HepG2 (cell line): Measurements from ENCODE around the gene NAPG. TPM values are rescaled to one million over a fixed set of nuclear protein-coding genes. Genes with fewer than 3 reads are reported as not detected.

Experiments
- ARID5B ChIP-seq: IDR thresholded peaks from 2 replicates; pipeline ENCODE4 v1.4.0; 2020; ENCODE audit warnings: mild to moderate bottlenecking, missing genetic modification reagents
- ATF7 ChIP-seq, 2 experiments: fragments of 450-650 bp in 1 of 2; sonication (generic) in 1 of 2; formaldehyde crosslinking in 1 of 2; IDR thresholded peaks; 2 replicates each; pipeline versions ENCODE4 v1.4.0 to v1.6.1; 2016 to 2020; ENCODE audit warnings: antibody characterized with exemption in 1 of 2, mild to moderate bottlenecking in 1 of 2, missing genetic modification reagents in 1 of 2
- CREM ChIP-seq, 2 experiments: sonication (generic) in 1 of 2; formaldehyde crosslinking in 1 of 2; IDR thresholded peaks; 2 replicates each; pipeline versions ENCODE4 v1.4.0 to v1.6.1; 2016 to 2020; ENCODE audit warnings: antibody characterized with exemption in 1 of 2, mild to moderate bottlenecking in 1 of 2, missing genetic modification reagents in 1 of 2
- GTF2F1 ChIP-seq: fragments of 150-350 bp; IDR thresholded peaks from 2 replicates; pipeline ENCODE4 v1.6.1; 2014; ENCODE audit warnings: low read length
- MAFF ChIP-seq: IDR thresholded peaks from 2 replicates; pipeline ENCODE4 v1.6.1; 2011; ENCODE audit warnings: low read depth, low read length, improper control_type of control experiment
- NFIC ChIP-seq: IDR thresholded peaks from 2 replicates; pipeline ENCODE4 v1.6.1; 2012; ENCODE audit warnings: mild to moderate bottlenecking, low read length, inconsistent platforms
- TBP ChIP-seq: sonication (generic); formaldehyde crosslinking; IDR thresholded peaks from 2 replicates; pipeline ENCODE4 v1.5.0; 2020; ENCODE audit warnings: missing genetic modification reagents
- TMF1 ChIP-seq: sonication (generic); formaldehyde crosslinking; IDR thresholded peaks from 2 replicates; pipeline ENCODE4 v1.8.1; 2022; ENCODE audit warnings: low read depth, missing genetic modification reagents
- ZFP62 ChIP-seq: sonication (generic); formaldehyde crosslinking; IDR thresholded peaks from 2 replicates; pipeline ENCODE4 v1.4.0; 2020; ENCODE audit warnings: missing genetic modification reagents
- ZNF337 ChIP-seq: sonication (generic); formaldehyde crosslinking; IDR thresholded peaks from 2 replicates; pipeline ENCODE4 v1.5.1; 2020; ENCODE audit warnings: missing genetic modification reagents, low read depth, mild to moderate bottlenecking, borderline replicate concordance
- ZNF567 ChIP-seq: sonication (generic); formaldehyde crosslinking; IDR thresholded peaks from 2 replicates; pipeline ENCODE4 v1.8.1; 2023; ENCODE audit warnings: mild to moderate bottlenecking, missing genetic modification reagents, borderline replicate concordance
- ZNF713 ChIP-seq: sonication (generic); formaldehyde crosslinking; IDR thresholded peaks from 2 replicates; pipeline ENCODE4 v1.4.0; 2020; ENCODE audit warnings: mild to moderate bottlenecking, missing genetic modification reagents
- ZNF83 ChIP-seq: sonication (generic); formaldehyde crosslinking; IDR thresholded peaks from 2 replicates; pipeline ENCODE4 v1.4.0; 2020; ENCODE audit warnings: missing genetic modification reagents, mild to moderate bottlenecking, borderline replicate concordance
- polyA plus RNA-seq, 8 experiments: library from polyadenylated mRNA; depleted of rRNA in 3 of 8; stranded (reverse) in 7 of 8; unstranded in 1 of 8; fragments of >200 nt; fragmentation: Illumina TruSeq in 4 of 8; extraction: Trizol in 4 of 8; gene quantifications; 2 replicates each; pipeline versions ENCODE4 v1.2.1 to v1.2.3, GENCODE V29; 2011 to 2016; ENCODE audit warnings: low read depth in 4 of 8, missing spikeins in 1 of 8, mixed read lengths in 1 of 8; ENCODE audit not compliant: insufficient read depth in 1 of 8
- total RNA-seq, 5 experiments: library from RNA; depleted of rRNA; stranded (reverse); fragments of >200 nt; fragmentation: Illumina TruSeq; extraction: Trizol; gene quantifications; 2 replicates each; pipeline ENCODE4 v1.2.3, GENCODE V29; 2016; ENCODE audit warnings: low read depth in 1 of 5
- TF ChIP-seq, protein P1 (sequence below): sonication (generic); formaldehyde crosslinking; IDR thresholded peaks from 2 replicates; pipeline ENCODE4 v1.8.0; 2023; ENCODE audit warnings: mild to moderate bottlenecking, missing genetic modification reagents
- TF ChIP-seq, protein P2 (sequence below): sonication (generic); formaldehyde crosslinking; IDR thresholded peaks from 2 replicates; pipeline ENCODE4 v1.5.0; 2020; ENCODE audit warnings: missing genetic modification reagents
- TF ChIP-seq, protein P3 (sequence below): sonication (generic); formaldehyde crosslinking; IDR thresholded peaks from 2 replicates; pipeline ENCODE4 v1.5.1; 2020; ENCODE audit warnings: mild to moderate bottlenecking, missing genetic modification reagents, borderline replicate concordance
- TF ChIP-seq, protein P4 (sequence below): sonication (generic); formaldehyde crosslinking; conservative IDR thresholded peaks from 2 replicates; pipeline ENCODE4 v1.8.0; 2022; ENCODE audit warnings: mild to moderate bottlenecking, moderate library complexity, missing genetic modification reagents
- TF ChIP-seq, protein P5 (sequence below): sonication (generic); formaldehyde crosslinking; IDR thresholded peaks from 2 replicates; pipeline ENCODE4 v1.5.1; 2020; ENCODE audit warnings: mild to moderate bottlenecking, missing genetic modification reagents, moderate library complexity

Gene NAPG
- total and polyA plus RNA-seq, 2 of the 13 experiments (the other 11 are each of a cell fraction or from before 2014, with no cell fraction given) = 19.8 to 34.4 TPM

DNA sequence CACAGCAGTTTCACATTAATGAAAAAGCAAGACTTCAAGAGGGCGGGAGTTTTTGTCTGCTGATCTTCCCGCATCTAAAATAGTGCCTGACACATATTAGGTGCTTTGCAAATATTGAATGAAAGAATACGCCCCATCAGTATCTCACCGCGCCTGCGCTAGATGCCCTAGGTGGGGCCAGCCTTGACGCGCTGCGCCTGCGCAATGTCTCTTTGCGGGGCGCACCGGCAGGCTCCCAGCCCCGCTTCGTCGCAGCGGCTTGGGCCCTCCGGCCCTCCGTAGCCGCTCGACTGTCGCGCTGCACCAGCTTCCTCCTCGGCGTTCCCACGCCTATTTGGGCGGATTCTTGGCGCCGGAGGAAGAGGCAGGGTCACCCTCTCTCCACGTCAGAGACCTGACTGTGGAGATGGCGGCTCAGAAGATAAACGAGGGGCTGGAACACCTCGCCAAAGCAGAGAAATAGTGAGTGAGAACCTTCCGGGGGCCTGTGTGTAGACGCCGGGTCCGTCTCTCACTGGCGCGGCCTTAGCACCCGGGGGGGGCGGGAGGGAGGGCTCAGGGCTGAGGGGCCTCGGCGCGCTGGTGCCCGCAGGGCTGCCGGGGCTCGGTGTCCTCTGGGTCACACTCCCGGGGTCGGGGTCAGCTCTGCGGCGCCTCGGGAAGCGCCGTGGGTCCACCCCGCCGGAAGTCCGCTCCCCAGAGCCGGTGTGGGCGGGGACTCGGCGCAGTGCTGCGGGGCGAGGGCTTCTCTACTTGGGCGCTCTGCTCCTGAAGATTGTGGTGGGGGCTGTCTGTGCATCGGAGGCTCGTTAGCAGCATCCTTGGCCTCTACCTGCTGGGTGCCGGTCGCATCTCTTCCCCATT is at the start of gene NAPG (continued):
- TF ChIP-seq ARID5B (0 out of 2 replicates have a peak, but pooled peaks have one; percentile 18), TMF1 (CRISPR knock-in tag) (no peak), ATF7 (IDR thresholded peaks at IDR 0.05) (no peak), ATF7 (CRISPR knock-in tag; IDR thresholded peaks at IDR 0.05) (no peak; the same call in 1 of the 2 replicates), ZNF567 (CRISPR knock-in tag) (no peak), ZNF337 (no peak), GTF2F1 (no peak; the same call in 1 of the 2 replicates), ZFP62 (CRISPR knock-in tag) (no peak), MAFF (no peak), ZNF83 (CRISPR knock-in tag) (no peak), NFIC (no peak), TBP (CRISPR knock-in tag) (no peak), CREM (IDR thresholded peaks at IDR 0.05) (peak; percentile 41), CREM (CRISPR knock-in tag; IDR thresholded peaks at IDR 0.05) (no peak), ZNF713 (CRISPR knock-in tag) (no peak)
- TF ChIP-seq, protein P1, sequence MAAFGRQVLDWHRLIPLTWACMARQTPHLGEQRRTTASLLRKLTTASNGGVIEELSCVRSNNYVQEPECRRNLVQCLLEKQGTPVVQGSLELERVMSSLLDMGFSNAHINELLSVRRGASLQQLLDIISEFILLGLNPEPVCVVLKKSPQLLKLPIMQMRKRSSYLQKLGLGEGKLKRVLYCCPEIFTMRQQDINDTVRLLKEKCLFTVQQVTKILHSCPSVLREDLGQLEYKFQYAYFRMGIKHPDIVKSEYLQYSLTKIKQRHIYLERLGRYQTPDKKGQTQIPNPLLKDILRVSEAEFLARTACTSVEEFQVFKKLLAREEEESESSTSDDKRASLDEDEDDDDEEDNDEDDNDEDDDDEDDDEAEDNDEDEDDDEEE (CRISPR knock-in tag) = no peak
- TF ChIP-seq, protein P2, sequence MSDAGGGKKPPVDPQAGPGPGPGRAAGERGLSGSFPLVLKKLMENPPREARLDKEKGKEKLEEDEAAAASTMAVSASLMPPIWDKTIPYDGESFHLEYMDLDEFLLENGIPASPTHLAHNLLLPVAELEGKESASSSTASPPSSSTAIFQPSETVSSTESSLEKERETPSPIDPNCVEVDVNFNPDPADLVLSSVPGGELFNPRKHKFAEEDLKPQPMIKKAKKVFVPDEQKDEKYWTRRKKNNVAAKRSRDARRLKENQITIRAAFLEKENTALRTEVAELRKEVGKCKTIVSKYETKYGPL (CRISPR knock-in tag) = no peak
- TF ChIP-seq, protein P3, sequence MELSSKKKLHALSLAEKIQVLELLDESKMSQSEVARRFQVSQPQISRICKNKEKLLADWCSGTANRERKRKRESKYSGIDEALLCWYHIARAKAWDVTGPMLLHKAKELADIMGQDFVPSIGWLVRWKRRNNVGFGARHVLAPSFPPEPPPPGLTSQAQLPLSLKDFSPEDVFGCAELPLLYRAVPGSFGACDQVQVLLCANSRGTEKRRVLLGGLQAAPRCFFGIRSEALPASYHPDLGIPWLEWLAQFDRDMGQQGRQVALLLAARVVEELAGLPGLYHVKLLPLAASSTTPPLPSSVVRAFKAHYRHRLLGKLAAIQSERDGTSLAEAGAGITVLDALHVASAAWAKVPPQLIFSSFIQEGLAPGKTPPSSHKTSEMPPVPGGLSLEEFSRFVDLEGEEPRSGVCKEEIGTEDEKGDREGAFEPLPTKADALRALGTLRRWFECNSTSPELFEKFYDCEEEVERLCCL (CRISPR knock-in tag) = no peak
- TF ChIP-seq, protein P4, sequence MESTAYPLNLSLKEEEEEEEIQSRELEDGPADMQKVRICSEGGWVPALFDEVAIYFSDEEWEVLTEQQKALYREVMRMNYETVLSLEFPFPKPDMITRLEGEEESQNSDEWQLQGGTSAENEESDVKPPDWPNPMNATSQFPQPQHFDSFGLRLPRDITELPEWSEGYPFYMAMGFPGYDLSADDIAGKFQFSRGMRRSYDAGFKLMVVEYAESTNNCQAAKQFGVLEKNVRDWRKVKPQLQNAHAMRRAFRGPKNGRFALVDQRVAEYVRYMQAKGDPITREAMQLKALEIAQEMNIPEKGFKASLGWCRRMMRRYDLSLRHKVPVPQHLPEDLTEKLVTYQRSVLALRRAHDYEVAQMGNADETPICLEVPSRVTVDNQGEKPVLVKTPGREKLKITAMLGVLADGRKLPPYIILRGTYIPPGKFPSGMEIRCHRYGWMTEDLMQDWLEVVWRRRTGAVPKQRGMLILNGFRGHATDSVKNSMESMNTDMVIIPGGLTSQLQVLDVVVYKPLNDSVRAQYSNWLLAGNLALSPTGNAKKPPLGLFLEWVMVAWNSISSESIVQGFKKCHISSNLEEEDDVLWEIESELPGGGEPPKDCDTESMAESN (CRISPR knock-in tag) = peak; percentile 59; the same call in 1 of the 2 replicates
- TF ChIP-seq, protein P5, sequence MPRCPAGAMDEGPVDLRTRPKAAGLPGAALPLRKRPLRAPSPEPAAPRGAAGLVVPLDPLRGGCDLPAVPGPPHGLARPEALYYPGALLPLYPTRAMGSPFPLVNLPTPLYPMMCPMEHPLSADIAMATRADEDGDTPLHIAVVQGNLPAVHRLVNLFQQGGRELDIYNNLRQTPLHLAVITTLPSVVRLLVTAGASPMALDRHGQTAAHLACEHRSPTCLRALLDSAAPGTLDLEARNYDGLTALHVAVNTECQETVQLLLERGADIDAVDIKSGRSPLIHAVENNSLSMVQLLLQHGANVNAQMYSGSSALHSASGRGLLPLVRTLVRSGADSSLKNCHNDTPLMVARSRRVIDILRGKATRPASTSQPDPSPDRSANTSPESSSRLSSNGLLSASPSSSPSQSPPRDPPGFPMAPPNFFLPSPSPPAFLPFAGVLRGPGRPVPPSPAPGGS (CRISPR knock-in tag) = no peak
